Heart left ventricle (tissue), 16 donors: Measurements from ENCODE around the gene KIF5C. TPM values are rescaled to one million over a fixed set of nuclear protein-coding genes. Genes with fewer than 3 reads are reported as not detected.
A peak's percentile ranks its signal among the peaks of the same experiment; 100 is the strongest.
"Not testable (repeated sequence)": the region's sequence is repeated elsewhere in the genome, so short reads cannot be mapped to it uniquely, and the experiment has no call there.

Experiments
- ATAC-seq, 4 donors: fragments of 200-7000 bp; cut with Tn5 transposase; one replicate each; pipeline ENCODE4 v1.9.1; 2020 to 2022; ENCODE audit warnings: moderate library complexity in 4 of 4, mild to moderate bottlenecking in 3 of 4, moderate number of reproducible peaks in 1 of 4
- DNase-seq, 5 donors: peaks; one replicate each; pipeline ENCODE4 v3.0.0-alpha.2; 2020
- H3K27ac ChIP-seq, 12 donors: fragments of 200-600 bp; sonication (generic) in 4 of 12; one replicate each; pipeline versions ENCODE4 v1.5.0 to v1.8.0; 2016 to 2022; ENCODE audit warnings: mild to moderate bottlenecking in 2 of 12
- H3K27me3 ChIP-seq, 9 donors: fragments of 200-600 bp; sonication (generic) in 2 of 9; one replicate each; pipeline versions ENCODE4 v1.5.1 to v1.8.0; 2016 to 2022; ENCODE audit warnings: mild to moderate bottlenecking in 3 of 9
- H3K36me3 ChIP-seq, 9 donors: fragments of 200-600 bp; sonication (generic) in 2 of 9; one replicate each; pipeline versions ENCODE4 v1.5.0 to v1.8.0; 2018 to 2022; ENCODE audit warnings: mild to moderate bottlenecking in 2 of 9
- H3K4me1 ChIP-seq, 12 donors: fragments of 200-600 bp; sonication (generic) in 4 of 12; one replicate each; pipeline versions ENCODE4 v1.5.0 to v1.8.0; 2016 to 2022; ENCODE audit warnings: mild to moderate bottlenecking in 3 of 12
- H3K4me3 ChIP-seq, 12 donors: fragments of 200-600 bp; sonication (generic) in 4 of 12; one replicate each; pipeline versions ENCODE4 v1.5.0 to v1.8.0; 2017 to 2022; ENCODE audit warnings: mild to moderate bottlenecking in 9 of 12, moderate library complexity in 4 of 12
- H3K9me3 ChIP-seq, 12 donors: fragments of 200-600 bp; sonication (generic) in 4 of 12; one replicate each; pipeline versions ENCODE4 v1.5.0 to v1.8.0; 2016 to 2022; ENCODE audit warnings: mild to moderate bottlenecking in 1 of 12
- POLR2A ChIP-seq, 2 donors: fragments of 450-650 bp; IDR thresholded peaks; one replicate each; pipeline ENCODE4 v1.6.1; 2017; ENCODE audit warnings: antibody characterized with exemption in 2 of 2, mild to moderate bottlenecking in 2 of 2, moderate library complexity in 2 of 2
- WGBS, 4 donors: extraction: QIAGEN DNeasy Blood & Tissue Kit in 2 of 4; methylation state at CpG; one replicate each; pipeline versions ENCODE4 v1.1.5 to v1.1.7; 2013 to 2018; 5-methylcytosine and 5-hydroxymethylcytosine counted together
- intact Hi-C, 10 donors: fragments of 100-400 bp; cut with DNase I; formaldehyde crosslinking; loops; one replicate each; pipeline versions ENCODE4 v1.11.1 to v1.14.2; 2022
- polyA plus RNA-seq, 2 donors: library from polyadenylated mRNA; stranded (reverse); fragments of 200-250 nt; gene quantifications; one replicate each; pipeline ENCODE4 v1.2.3, GENCODE V29; 2013
- total RNA-seq, 9 donors: library from RNA; depleted of rRNA in 2 of 9; stranded (reverse); fragments of >200 nt in 2 of 9; fragmentation: NEBNext Ultra II Directional in 3 of 9; extraction: Animal tissue kit (Norgen Biotek cat#: 25700) in 3 of 9; gene quantifications; one replicate each; pipeline versions ENCODE4 v1.1.0 to v1.2.4, GENCODE V29; 2016 to 2023
- TF ChIP-seq, protein P1 (sequence below), 12 donors: fragments of 200-600 bp; sonication (generic) in 4 of 12; IDR thresholded peaks; one replicate each; pipeline versions ENCODE4 v1.5.0 to v1.8.0; 2018 to 2022; ENCODE audit warnings: antibody characterized with exemption in 12 of 12, mild to moderate bottlenecking in 5 of 12
- donor health status: ischemic (EF 13 %, LVEDD 7.1; RV severe dilation, severe dysfunction).
- donor health status: healthy with polysubstance abuse.
- donor health status: DM: no; HTN: yes; CAD: no.
- donor health status: DM: no; HTN: no; CAD: no.
- donor health status: ischemic (EF 25% LVEDD 6.9; RV normal size, moderate dysfunction).
- donor health status: ischemic (EF 25% LVEDD 5.7; RV mildly dilated, moderate dysfunction).
- donor health status: healthy.
- donor health status: DM: yes; HTN: yes; CAD: no.
- donor health status: ischemic (EF 35%, LVEDD 5.7; RV mildly dilated, moderate dysfunction).
- donor health status: nonischemic (EF 11% LVEDD 7.7; RV severe dilation, severe dysfunction).
- donor health status: DM: yes; HTN: yes; CAD: no.
- donor health status: PGD.
- donor health status: ischemic (EF 29% LVEDD 5.4; RV normal size, mild dysfunction).
- donor health status: nonischemic (EF 23%, LVEDD 6.1; RV moderate dilation, normal function).

Gene KIF5C
- total and polyA plus RNA-seq, 11 donors, result 0.22 to 1.4 (median 0.48) TPM

DNA sequence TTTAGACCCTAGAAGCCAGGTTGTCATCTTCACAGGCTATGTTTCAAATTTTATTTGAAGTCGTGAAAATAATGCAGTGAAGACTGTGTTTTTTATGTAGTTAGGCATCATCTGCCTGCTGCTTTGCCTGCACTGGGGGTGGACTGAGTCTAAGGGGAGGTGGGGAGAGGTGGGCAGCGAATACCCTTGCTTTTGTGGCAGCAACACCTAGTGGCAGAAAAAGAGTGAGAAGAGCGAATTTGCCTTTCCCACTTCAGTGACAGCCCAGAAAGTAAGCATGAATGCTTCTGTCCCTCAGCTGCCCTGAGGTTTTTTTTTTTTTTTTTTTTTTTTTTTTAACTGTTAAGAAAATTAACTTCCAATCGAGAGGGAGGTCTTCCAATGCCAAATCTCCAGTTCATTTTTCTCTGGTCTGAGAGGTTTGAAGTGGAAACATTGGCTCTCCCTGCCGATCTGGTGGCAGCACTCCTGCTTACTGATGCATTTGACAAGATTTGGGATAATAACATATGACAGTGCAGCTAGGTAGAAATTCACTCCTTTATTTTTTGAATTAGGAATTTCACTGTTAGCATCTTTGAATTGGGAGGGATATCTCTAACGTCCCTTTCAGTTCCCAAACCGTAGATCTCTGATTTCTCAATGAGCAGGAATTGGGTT lies 103.1 kb downstream of the KIF5C start:
- no peak for ATAC-seq
- WGBS, 4 donors, result 60 to 69% (median 63%) methylated on average over 7 of the region's 7 CpGs
- Histone ChIP-seq H3K27me3 (no peaks in the 10 kb centered on the region), H3K4me1 (no peaks in the 10 kb centered on the region), H3K36me3 (no peaks in the 10 kb centered on the region), H3K27ac (no peak overlapping the region), H3K9me3 (no peaks in the 10 kb centered on the region), H3K4me3 (no peak overlapping the region)
- TF ChIP-seq POLR2A (IDR thresholded peaks at IDR 0.05), result no peak
- TF ChIP-seq, protein P1, sequence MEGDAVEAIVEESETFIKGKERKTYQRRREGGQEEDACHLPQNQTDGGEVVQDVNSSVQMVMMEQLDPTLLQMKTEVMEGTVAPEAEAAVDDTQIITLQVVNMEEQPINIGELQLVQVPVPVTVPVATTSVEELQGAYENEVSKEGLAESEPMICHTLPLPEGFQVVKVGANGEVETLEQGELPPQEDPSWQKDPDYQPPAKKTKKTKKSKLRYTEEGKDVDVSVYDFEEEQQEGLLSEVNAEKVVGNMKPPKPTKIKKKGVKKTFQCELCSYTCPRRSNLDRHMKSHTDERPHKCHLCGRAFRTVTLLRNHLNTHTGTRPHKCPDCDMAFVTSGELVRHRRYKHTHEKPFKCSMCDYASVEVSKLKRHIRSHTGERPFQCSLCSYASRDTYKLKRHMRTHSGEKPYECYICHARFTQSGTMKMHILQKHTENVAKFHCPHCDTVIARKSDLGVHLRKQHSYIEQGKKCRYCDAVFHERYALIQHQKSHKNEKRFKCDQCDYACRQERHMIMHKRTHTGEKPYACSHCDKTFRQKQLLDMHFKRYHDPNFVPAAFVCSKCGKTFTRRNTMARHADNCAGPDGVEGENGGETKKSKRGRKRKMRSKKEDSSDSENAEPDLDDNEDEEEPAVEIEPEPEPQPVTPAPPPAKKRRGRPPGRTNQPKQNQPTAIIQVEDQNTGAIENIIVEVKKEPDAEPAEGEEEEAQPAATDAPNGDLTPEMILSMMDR (IDR thresholded peaks at IDR 0.05), result no peak
- no peak for DNase-seq
- intact Hi-C loops, result no loop called here

DNA sequence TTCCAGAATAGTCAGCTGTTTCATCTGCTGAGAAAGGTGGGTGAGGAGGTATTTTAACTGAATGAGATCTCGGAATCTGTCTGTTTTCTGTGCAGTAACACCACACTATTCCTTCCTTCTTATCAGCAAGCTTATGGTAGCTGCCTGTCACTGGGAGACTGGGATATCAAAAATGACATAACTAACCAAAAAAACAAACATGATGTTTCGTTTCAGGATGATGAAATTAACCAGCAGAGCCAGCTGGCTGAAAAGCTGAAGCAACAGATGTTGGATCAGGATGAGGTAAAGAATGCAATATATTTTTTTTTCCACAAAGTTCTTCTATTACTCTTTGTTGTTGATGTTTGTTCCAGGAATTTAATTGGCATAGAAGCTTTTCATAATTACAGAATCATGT lies 103.7 kb downstream of the KIF5C start:
- H3K4me1 ChIP-seq, result no peaks in the 10 kb centered on the region
- 44 to 49% (median 45%) methylated on average over 2 of the region's 2 CpGs for WGBS, 4 donors
- ATAC-seq (peak in 1 of 4 donors; percentile 53), DNase-seq (no peak)
- no peak overlapping the region for H3K27ac ChIP-seq
- intact Hi-C loops, result no loop called here
- TF ChIP-seq, protein P1 (IDR thresholded peaks at IDR 0.05), result no peak
- no peak for TF ChIP-seq POLR2A (IDR thresholded peaks at IDR 0.05)
- no peaks in the 10 kb centered on the region for H3K36me3 ChIP-seq
- no peaks in the 10 kb centered on the region for H3K9me3 ChIP-seq
- H3K27me3 ChIP-seq, result no peaks in the 10 kb centered on the region
- H3K4me3 ChIP-seq, result no peak overlapping the region

DNA sequence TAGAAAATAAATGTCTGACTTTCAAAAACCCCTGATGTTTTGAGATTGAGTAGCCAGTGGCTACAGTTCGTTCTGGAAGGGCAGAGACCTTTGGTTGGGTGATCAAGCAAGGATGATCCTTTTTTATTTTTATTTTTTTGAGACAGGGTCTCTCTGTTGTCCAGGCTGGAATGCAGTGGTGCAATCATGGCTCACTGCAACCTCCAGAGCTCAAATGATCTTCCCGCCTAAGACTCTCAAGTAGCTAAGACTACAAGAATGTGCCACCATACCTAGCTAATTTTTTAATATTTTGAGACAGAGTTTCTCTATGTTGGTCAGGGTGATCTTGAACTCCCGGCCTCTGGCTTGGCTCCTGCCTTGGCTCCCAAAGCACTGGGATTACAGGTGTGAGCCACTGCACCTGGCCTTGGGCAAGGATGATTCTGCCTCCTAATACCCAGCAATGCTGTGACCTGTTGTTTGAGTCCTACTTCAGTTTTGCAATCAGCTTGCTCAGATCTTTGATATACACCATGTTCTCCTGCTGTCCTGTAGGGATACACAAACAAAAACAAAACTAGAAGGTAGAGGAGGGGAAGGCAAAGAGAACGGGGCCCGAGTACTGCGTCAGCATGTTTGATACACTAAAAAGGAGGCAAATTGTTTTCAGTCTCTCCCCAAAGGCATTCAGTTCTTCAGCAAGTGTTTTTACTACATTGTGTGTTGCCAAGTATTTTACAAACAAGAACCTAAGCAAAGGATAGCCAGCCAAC lies 104.3 kb downstream of the KIF5C start:
- DNase-seq (no peak), ATAC-seq (no peak)
- intact Hi-C loops, result no loop called here
- no peak overlapping the region for H3K27ac ChIP-seq
- no peaks in the 10 kb centered on the region for H3K4me1 ChIP-seq
- TF ChIP-seq, protein P1 (IDR thresholded peaks at IDR 0.05), result no peak
- TF ChIP-seq POLR2A (IDR thresholded peaks at IDR 0.05), result no peak
- no peaks in the 10 kb centered on the region for H3K36me3 ChIP-seq
- H3K9me3 ChIP-seq, result no peaks in the 10 kb centered on the region
- H3K4me3 ChIP-seq, result no peak overlapping the region
- 76 to 89% (median 82%) methylated on average over 6 of the region's 6 CpGs for WGBS, 4 donors
- no peaks in the 10 kb centered on the region for H3K27me3 ChIP-seq

DNA sequence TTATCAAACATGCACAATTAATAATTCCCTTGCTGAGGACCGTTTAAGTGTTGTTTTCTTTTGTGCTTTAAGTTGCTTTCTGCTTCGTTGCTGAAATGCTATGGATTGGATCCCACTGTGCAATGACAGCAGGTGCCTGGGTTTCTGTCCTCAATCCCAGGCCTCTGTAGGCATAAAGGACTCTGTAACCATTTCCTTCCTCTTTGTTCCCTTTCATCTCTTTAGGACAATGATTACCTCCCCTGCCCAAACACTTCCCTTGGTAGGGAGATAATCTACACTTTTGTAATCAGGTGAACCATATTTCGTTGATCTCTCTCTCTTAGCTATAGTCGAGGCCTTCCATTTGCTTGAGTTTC lies 104.9 kb downstream of the KIF5C start:
- no peak overlapping the region for H3K4me3 ChIP-seq
- 54 to 59% (median 56%) methylated on average over 4 of the region's 4 CpGs for WGBS, 4 donors
- intact Hi-C loops, result loop anchor here in 2 of 10 donors (10.0 kb wide), 3 partner anchors 325 to 415 kb away; no protein-coding TSS in a partner anchor
- H3K4me1 ChIP-seq, result no peaks in the 10 kb centered on the region
- no peaks in the 10 kb centered on the region for H3K27me3 ChIP-seq
- H3K36me3 ChIP-seq, result no peaks in the 10 kb centered on the region
- DNase-seq, result no peak
- TF ChIP-seq, protein P1 (IDR thresholded peaks at IDR 0.05), result no peak
- no peak for TF ChIP-seq POLR2A (IDR thresholded peaks at IDR 0.05)
- H3K9me3 ChIP-seq, result no peaks in the 10 kb centered on the region
- H3K27ac ChIP-seq, result no peak overlapping the region
- ATAC-seq, result no peak

DNA sequence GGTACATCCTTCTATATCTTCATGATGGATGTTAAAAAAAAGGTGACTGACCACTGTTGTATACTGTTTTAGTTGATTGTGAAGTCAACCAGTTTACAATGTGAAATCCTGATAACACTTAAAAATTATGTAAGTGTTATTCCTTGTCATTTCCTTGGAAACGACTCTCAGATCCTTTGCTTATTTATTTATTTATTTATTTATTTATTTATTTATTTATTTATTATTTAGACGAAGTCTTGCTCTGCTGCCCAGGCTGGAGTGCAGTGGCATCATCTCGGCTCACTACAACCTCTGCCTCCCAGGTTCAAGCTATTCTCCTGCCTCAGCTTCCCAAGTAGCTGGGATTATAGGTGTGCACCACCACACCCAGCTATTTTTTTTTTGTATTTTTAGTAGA lies 105.5 kb downstream of the KIF5C start:
- not testable (repeated sequence) for ATAC-seq, H3K4me3 ChIP-seq, H3K36me3 ChIP-seq, H3K4me1 ChIP-seq, H3K9me3 ChIP-seq, DNase-seq, H3K27me3 ChIP-seq, H3K27ac ChIP-seq
- WGBS, 4 donors, result 87 to 94% (median 90%) methylated on average over 3 of the region's 3 CpGs
- intact Hi-C loops, result loop anchor here in 2 of 10 donors (10.0 kb wide), 3 partner anchors 326 to 416 kb away; no protein-coding TSS in a partner anchor
